SK-N-SH (cell line): Measurements from ENCODE around the gene ESPL1. TPM values are rescaled to one million over a fixed set of nuclear protein-coding genes. Genes with fewer than 3 reads are reported as not detected.

Experiments used
- CTCF ChIA-PET: fragments of 300-600, 350-600 bp; formaldehyde crosslinking; extraction: SDS; loops from one replicate; lab custom pipeline; 2021; lab: Yijun Ruan, JAX
- POLR2A ChIA-PET: fragments of 350-600 bp; sonication (Branson Sonifier 250); formaldehyde crosslinking; extraction: SDS; loops from one replicate; lab custom pipeline; 2020; ENCODE audit warnings: antibody characterized with exemption, inconsistent platforms; lab: Yijun Ruan, JAX
- DNase-seq: peaks from one replicate; pipeline ENCODE4 v3.0.0; 2012
- H2AFZ ChIP-seq: fragments of 200-600 bp; sonication (generic); 2 replicates; pipeline ENCODE4 v1.8.1; 2016; ENCODE audit warnings: antibody characterized with exemption, mild to moderate bottlenecking, low read depth
- H3F3A ChIP-seq: fragments of 200-600 bp; sonication (generic); replicated peaks from 2 replicates; pipeline ENCODE3; 2016; ENCODE audit warnings: antibody characterized with exemption, mild to moderate bottlenecking; ENCODE audit not compliant: insufficient read depth
- H3K27ac ChIP-seq, 2 experiments: fragments of 200-500 bp in 1 of 2; fragments of 200-600 bp in 1 of 2; sonication (Bioruptor generic) in 1 of 2; sonication (generic), shearing (Covaris generic) in 1 of 2; 2 replicates each; pipeline versions ENCODE4 v1.5.1 to v1.6.1; 2014 to 2016; ENCODE audit warnings: low read depth in 2 of 2, inconsistent platforms in 1 of 2, low read length in 1 of 2, mild to moderate bottlenecking in 1 of 2, mixed read lengths in 1 of 2
- H3K27me3 ChIP-seq: fragments of 200-600 bp; sonication (generic), shearing (Covaris generic); 2 replicates; pipeline ENCODE4 v1.6.1; 2016; ENCODE audit warnings: mixed run types; ENCODE audit not compliant: insufficient read depth
- H3K36me3 ChIP-seq, 2 experiments: fragments of 200-500 bp in 1 of 2; fragments of 200-600 bp in 1 of 2; sonication (Bioruptor generic) in 1 of 2; sonication (generic) in 1 of 2; replicated peaks in 1 of 2; 2 replicates each; pipeline versions ENCODE3 to v1.5.1; 2014 to 2016; ENCODE audit warnings: low read length in 1 of 2, mild to moderate bottlenecking in 1 of 2; ENCODE audit not compliant: insufficient read depth in 2 of 2, control insufficient read depth in 1 of 2
- H3K4me1 ChIP-seq, 2 experiments: fragments of 200-500 bp in 1 of 2; fragments of 200-600 bp in 1 of 2; sonication (Bioruptor generic) in 1 of 2; sonication (generic), shearing (Covaris generic) in 1 of 2; 2 replicates each; pipeline versions ENCODE4 v1.5.1 to v1.6.1; 2014 to 2016; ENCODE audit warnings: low read depth in 1 of 2, low read length in 1 of 2, mixed run types in 1 of 2; ENCODE audit not compliant: insufficient read depth in 2 of 2, control insufficient read depth in 1 of 2
- H3K4me2 ChIP-seq: fragments of 200-600 bp; sonication (generic), shearing (Covaris generic); 2 replicates; pipeline ENCODE4 v1.6.1; 2017; ENCODE audit warnings: mixed run types
- H3K4me3 ChIP-seq, 2 experiments: fragments of 200-500 bp in 1 of 2; fragments of 200-600 bp in 1 of 2; sonication (Bioruptor generic) in 1 of 2; sonication (generic), shearing (Covaris generic) in 1 of 2; 2 replicates each; pipeline versions ENCODE4 v1.5.1 to v1.8.1; 2014 to 2016; ENCODE audit warnings: low read depth in 2 of 2, inconsistent platforms in 1 of 2, low read length in 1 of 2, mild to moderate bottlenecking in 1 of 2, mixed read lengths in 1 of 2, moderate library complexity in 1 of 2
- H3K79me2 ChIP-seq: fragments of 200-600 bp; sonication (generic); 2 replicates; pipeline ENCODE4 v1.8.1; 2017; ENCODE audit warnings: mild to moderate bottlenecking; ENCODE audit not compliant: insufficient read depth
- H3K9ac ChIP-seq: fragments of 200-600 bp; sonication (generic); 2 replicates; pipeline ENCODE4 v1.6.1; 2017; ENCODE audit warnings: mixed run types
- H3K9me2 ChIP-seq: fragments of 200-600 bp; sonication (generic); 2 replicates; pipeline ENCODE4 v1.6.1; 2017; ENCODE audit warnings: mixed run types
- H3K9me3 ChIP-seq: fragments of 200-600 bp; sonication (generic); 2 replicates; pipeline ENCODE4 v1.6.1; 2017; ENCODE audit warnings: mixed run types, mild to moderate bottlenecking, moderate library complexity
- H4K20me1 ChIP-seq: fragments of 200-600 bp; sonication (generic); 2 replicates; pipeline ENCODE4 v1.6.1; 2017; ENCODE audit warnings: mild to moderate bottlenecking, mixed run types; ENCODE audit not compliant: insufficient read depth
- ELF1 ChIP-seq: IDR thresholded peaks from 2 replicates; pipeline ENCODE4 v1.4.0; 2012
- EP300 ChIP-seq, 2 experiments: IDR thresholded peaks; 2 replicates each; pipeline versions ENCODE4 v1.4.0 to v1.6.1; 2012; ENCODE audit warnings: borderline replicate concordance in 1 of 2, low read depth in 1 of 2, low read length in 1 of 2
- FOXJ3 ChIP-seq: sonication (generic); formaldehyde crosslinking; IDR thresholded peaks from 2 replicates; pipeline ENCODE4 v1.5.1; 2020; ENCODE audit warnings: mild to moderate bottlenecking, missing genetic modification reagents
- GABPA ChIP-seq: IDR thresholded peaks from 2 replicates; pipeline ENCODE4 v1.4.0; 2012; ENCODE audit warnings: low read depth, mild to moderate bottlenecking
- MXI1 ChIP-seq: IDR thresholded peaks from 2 replicates; pipeline ENCODE4 v1.6.1; 2012; ENCODE audit warnings: mild to moderate bottlenecking, low read depth, low read length, improper control_type of control experiment
- NFIC ChIP-seq: IDR thresholded peaks from 2 replicates; pipeline ENCODE4 v1.4.0; 2012; ENCODE audit warnings: borderline replicate concordance
- NRF1 ChIP-seq: IDR thresholded peaks from 2 replicates; pipeline ENCODE4 v1.6.1; 2012; ENCODE audit warnings: low read depth, mild to moderate bottlenecking, low read length
- POLR2AphosphoS5 ChIP-seq: IDR thresholded peaks from 2 replicates; pipeline ENCODE4 v1.6.1; 2012; ENCODE audit warnings: low read depth, low read length
- RCOR1 ChIP-seq: fragments of 150-350 bp; IDR thresholded peaks from 2 replicates; pipeline ENCODE4 v1.6.1; 2017; ENCODE audit warnings: antibody characterized with exemption, low read length
- RFX5 ChIP-seq: IDR thresholded peaks from 2 replicates; pipeline ENCODE4 v1.6.1; 2012; ENCODE audit warnings: mild to moderate bottlenecking, improper control_type of control experiment, low read length
- RXRA ChIP-seq: IDR thresholded peaks from 2 replicates; pipeline ENCODE4 v1.4.0; 2012; ENCODE audit warnings: low read depth, mild to moderate bottlenecking, borderline replicate concordance
- TCF12 ChIP-seq: IDR thresholded peaks from 2 replicates; pipeline ENCODE4 v1.4.0; 2012
- TEAD4 ChIP-seq: IDR thresholded peaks from 2 replicates; pipeline ENCODE4 v1.4.0; 2012; ENCODE audit warnings: mild to moderate bottlenecking, borderline replicate concordance; ENCODE audit not compliant: insufficient read depth
- WGBS: methylation state at CpG from one replicate; pipeline ENCODE4 v1.1.6; 2017; ENCODE audit warnings: low lambda C conversion rate; 5-methylcytosine and 5-hydroxymethylcytosine counted together
- polyA plus RNA-seq, 3 experiments: library from polyadenylated mRNA; depleted of rRNA; stranded (reverse); fragments of >200 nt; gene quantifications; 2 replicates each; pipeline ENCODE4 v1.2.3, GENCODE V29; 2012
- TF ChIP-seq, protein P1 (sequence below): IDR thresholded peaks from 2 replicates; pipeline ENCODE4 v1.4.0; 2012; ENCODE audit warnings: low read depth, borderline replicate concordance
- TF ChIP-seq, protein P2 (sequence below): IDR thresholded peaks from 2 replicates; pipeline ENCODE4 v1.4.0; 2012; ENCODE audit warnings: low read depth, borderline replicate concordance
- TF ChIP-seq, protein P3 (sequence below): fragments of 200-600 bp; sonication (generic); IDR thresholded peaks from 2 replicates; pipeline ENCODE4 v1.6.1; 2017; ENCODE audit warnings: antibody characterized with exemption, mild to moderate bottlenecking, moderate library complexity
- TF ChIP-seq, protein P4 (sequence below): IDR thresholded peaks from 2 replicates; pipeline ENCODE4 v1.6.1; 2012; ENCODE audit warnings: mild to moderate bottlenecking, low read depth, low read length, moderate library complexity

ESPL1 gene
- polyA plus RNA-seq, 1 of the 3 experiments (the other 2 are of a cell fraction) = 8.6 TPM

DNA sequence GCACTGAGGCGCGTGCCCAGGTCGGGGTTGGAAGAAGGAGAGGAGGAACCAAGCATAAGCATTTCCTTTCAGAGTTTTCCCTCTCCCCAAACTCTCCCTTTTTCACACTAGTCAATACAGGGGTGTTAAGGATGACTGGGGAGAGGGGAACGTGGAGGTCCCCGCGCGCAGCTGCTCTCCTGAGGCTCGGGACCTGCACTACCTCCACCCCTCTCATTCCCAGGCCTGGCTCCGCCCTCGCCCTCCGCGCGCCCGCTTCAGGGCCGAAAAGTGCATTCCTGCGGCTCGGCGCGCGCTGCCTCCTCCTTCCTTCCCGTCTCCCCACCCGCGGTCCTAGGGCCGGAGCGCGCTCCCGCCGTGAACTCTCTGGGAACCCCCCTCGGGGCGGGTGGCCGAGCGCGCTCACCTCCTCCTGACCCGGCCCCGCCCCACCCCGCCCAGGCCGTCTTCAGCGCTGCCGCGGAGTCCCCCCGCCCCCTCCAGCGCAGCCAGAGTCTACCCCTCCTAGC lies 47.4 kb upstream of the ESPL1 start:
- Histone ChIP-seq H3K4me1 (peaks cover 52 to 58% of the 10 kb centered on the region in 2 experiments), H3K79me2 (peaks cover 40% of the 10 kb centered on the region), H3K9me2 (no peaks in the 10 kb centered on the region), H3K9ac (peak overlapping the region; percentile 86), H3K27me3 (no peaks in the 10 kb centered on the region), H3F3A (peaks cover 33% of the 10 kb centered on the region), H3K4me2 (peak overlapping the region; percentile 80), H3K9me3 (no peaks in the 10 kb centered on the region), H2AFZ (peak overlapping the region; percentile 2; the same call in 1 of the 2 replicates), H3K36me3 (no peaks in the 10 kb centered on the region), H3K27ac (peak overlapping the region; percentile 99), H3K4me3 (peak overlapping the region; percentile 54 to 75), H4K20me1 (peaks cover 5% of the 10 kb centered on the region; the same call in 1 of the 2 replicates)
- WGBS = under 1% methylated on average over 21 of the region's 42 CpGs
- ChIA-PET POLR2A (interaction anchor here (0.8 to 2.6 kb wide), 4 partner anchors 31 to 74 kb away, joined by 4 to 16 read pairs (median 6); partner anchors contain the start of genes ESPL1 and PFDN5), CTCF (interaction anchor here (0.7 to 14.8 kb wide), 15 partner anchors 13 to 155 kb away, joined by 3 to 363 read pairs (median 4); partner anchors contain the start of genes ESPL1, MYG1 and PFDN5)
- TF ChIP-seq GABPA (no peak), RCOR1 (no peak), RXRA (peak; percentile 90), RFX5 (no peak), NFIC (no peak), MXI1 (no peak), TEAD4 (no peak), TCF12 (0 out of 2 replicates have a peak, but pooled peaks have one; percentile 2), EP300 (IDR thresholded peaks at IDR 0.05; ENCODE audit: borderline replicate concordance in 1 of 2, low read depth in 1 of 2, low read length in 1 of 2) (no peak), POLR2AphosphoS5 (0 out of 2 replicates have a peak, but pooled peaks have one; percentile 3), NRF1 (no peak), ELF1 (no peak; the same call in 1 of the 2 replicates), FOXJ3 (CRISPR knock-in tag) (no peak)
- TF ChIP-seq, protein P1, sequence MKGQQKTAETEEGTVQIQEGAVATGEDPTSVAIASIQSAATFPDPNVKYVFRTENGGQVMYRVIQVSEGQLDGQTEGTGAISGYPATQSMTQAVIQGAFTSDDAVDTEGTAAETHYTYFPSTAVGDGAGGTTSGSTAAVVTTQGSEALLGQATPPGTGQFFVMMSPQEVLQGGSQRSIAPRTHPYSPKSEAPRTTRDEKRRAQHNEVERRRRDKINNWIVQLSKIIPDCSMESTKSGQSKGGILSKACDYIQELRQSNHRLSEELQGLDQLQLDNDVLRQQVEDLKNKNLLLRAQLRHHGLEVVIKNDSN = no peak
- TF ChIP-seq, protein P2, sequence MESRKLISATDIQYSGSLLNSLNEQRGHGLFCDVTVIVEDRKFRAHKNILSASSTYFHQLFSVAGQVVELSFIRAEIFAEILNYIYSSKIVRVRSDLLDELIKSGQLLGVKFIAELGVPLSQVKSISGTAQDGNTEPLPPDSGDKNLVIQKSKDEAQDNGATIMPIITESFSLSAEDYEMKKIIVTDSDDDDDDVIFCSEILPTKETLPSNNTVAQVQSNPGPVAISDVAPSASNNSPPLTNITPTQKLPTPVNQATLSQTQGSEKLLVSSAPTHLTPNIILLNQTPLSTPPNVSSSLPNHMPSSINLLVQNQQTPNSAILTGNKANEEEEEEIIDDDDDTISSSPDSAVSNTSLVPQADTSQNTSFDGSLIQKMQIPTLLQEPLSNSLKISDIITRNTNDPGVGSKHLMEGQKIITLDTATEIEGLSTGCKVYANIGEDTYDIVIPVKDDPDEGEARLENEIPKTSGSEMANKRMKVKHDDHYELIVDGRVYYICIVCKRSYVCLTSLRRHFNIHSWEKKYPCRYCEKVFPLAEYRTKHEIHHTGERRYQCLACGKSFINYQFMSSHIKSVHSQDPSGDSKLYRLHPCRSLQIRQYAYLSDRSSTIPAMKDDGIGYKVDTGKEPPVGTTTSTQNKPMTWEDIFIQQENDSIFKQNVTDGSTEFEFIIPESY = no peak
- TF ChIP-seq, protein P3, sequence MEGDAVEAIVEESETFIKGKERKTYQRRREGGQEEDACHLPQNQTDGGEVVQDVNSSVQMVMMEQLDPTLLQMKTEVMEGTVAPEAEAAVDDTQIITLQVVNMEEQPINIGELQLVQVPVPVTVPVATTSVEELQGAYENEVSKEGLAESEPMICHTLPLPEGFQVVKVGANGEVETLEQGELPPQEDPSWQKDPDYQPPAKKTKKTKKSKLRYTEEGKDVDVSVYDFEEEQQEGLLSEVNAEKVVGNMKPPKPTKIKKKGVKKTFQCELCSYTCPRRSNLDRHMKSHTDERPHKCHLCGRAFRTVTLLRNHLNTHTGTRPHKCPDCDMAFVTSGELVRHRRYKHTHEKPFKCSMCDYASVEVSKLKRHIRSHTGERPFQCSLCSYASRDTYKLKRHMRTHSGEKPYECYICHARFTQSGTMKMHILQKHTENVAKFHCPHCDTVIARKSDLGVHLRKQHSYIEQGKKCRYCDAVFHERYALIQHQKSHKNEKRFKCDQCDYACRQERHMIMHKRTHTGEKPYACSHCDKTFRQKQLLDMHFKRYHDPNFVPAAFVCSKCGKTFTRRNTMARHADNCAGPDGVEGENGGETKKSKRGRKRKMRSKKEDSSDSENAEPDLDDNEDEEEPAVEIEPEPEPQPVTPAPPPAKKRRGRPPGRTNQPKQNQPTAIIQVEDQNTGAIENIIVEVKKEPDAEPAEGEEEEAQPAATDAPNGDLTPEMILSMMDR = no peak
- TF ChIP-seq, protein P4, sequence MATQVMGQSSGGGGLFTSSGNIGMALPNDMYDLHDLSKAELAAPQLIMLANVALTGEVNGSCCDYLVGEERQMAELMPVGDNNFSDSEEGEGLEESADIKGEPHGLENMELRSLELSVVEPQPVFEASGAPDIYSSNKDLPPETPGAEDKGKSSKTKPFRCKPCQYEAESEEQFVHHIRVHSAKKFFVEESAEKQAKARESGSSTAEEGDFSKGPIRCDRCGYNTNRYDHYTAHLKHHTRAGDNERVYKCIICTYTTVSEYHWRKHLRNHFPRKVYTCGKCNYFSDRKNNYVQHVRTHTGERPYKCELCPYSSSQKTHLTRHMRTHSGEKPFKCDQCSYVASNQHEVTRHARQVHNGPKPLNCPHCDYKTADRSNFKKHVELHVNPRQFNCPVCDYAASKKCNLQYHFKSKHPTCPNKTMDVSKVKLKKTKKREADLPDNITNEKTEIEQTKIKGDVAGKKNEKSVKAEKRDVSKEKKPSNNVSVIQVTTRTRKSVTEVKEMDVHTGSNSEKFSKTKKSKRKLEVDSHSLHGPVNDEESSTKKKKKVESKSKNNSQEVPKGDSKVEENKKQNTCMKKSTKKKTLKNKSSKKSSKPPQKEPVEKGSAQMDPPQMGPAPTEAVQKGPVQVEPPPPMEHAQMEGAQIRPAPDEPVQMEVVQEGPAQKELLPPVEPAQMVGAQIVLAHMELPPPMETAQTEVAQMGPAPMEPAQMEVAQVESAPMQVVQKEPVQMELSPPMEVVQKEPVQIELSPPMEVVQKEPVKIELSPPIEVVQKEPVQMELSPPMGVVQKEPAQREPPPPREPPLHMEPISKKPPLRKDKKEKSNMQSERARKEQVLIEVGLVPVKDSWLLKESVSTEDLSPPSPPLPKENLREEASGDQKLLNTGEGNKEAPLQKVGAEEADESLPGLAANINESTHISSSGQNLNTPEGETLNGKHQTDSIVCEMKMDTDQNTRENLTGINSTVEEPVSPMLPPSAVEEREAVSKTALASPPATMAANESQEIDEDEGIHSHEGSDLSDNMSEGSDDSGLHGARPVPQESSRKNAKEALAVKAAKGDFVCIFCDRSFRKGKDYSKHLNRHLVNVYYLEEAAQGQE = no peak
- DNase-seq = peak; percentile 94
